HG02678 (cell line): ENCODE results near the gene TLE7.
A peak's percentile ranks its signal among the peaks of the same experiment; 100 is the strongest.

Experiments used
- ATAC-seq: cut with Tn5 transposase; IDR thresholded peaks from one replicate; pipeline ENCODE4 v1.9.1; 2021; ENCODE audit warnings: mild to moderate bottlenecking, moderate library complexity; ENCODE audit not compliant: unreplicated experiment

Gene TLE7

DNA sequence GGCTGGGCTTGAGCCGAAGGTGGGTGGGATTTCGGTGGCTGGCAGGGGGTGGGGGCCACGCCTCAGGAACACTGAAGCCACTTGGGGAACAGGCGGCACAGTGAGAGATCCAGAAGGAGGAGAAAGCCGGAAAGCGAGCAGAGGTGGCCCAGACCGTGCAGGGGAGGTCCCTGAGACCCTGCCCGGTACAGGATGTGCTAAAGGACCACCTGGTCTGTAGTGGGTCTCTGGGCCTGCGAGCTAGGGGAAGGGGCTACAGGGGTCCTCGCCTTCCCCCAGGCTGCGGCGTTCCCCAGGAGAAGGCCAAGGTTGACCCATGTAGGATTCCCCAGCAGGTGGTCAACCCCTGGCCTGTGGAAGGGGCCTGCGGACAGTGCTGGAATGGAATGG is at the start of gene TLE7:
TSS of gene TLE7 (minus strand) at position 4 of the 390 bp plus-strand sequence. CDS start 8,730 bp downstream, outside the sequence.
- ATAC-seq, result no peak

DNA sequence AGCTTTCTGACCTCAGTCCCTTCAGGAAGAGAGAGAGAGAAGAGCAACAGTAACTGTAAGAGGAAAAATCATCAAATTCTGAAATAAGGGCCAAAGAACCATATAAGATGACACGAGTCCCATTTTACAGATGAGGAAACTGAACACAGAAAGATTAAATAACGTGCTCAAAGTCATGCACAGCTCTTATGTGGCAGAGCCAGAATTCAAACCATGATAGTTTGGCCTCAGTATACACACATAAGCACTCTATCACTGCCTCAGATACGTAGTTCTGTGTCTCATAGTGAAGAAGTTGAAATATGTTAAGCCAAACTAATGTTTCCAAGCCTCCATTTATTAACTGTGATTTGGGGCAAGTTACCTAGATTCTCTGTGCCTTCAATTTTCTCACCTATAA is 49.2 kb upstream of the TLE7 start:
- ATAC-seq, result no peak

DNA sequence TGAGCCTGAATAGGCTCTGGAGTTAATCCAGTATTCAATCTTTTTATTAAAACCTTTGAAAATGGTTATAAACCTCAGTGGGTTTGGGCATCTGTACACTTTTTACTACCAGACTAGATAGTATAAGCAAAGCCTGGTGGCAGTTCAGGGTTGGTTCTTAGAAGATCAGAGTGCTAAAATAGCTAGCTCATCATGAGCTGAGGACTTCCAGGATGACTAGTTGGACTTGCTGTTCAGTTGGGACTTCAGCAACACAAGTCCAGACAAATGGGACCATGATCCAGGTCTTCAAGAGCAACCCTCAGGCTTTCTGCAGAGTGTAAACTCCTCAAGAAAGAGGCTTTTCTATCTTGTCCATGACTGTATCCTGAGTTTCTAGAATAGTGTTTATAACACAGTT is 48.5 kb upstream of the TLE7 start:
- ATAC-seq, result no peak

DNA sequence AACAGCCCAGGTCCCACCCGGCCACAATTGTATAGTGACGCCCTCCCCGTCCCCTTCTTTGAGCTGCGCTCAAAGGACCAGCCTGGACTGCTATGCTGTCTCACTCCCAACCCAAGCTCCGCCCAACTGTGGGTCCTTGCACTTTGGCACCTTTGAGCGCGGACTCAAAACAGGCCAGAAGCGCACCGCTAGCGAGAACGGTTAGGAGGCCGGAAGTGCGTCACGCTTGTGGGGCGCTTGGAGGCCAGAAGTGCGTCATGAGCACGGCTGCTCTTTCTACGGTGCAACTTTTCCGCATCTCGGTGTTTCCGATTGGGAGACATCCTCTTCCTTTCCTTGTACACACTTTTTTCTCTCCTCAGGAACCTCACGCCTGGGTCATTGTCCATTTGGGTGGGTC is 47.3 kb upstream of the TLE7 start, which contains the start of gene ZNF19:
TSS of gene ZNF19 (minus strand) at position 203 of the 400 bp plus-strand sequence. CDS start 7,210 bp downstream, outside the sequence.
- ATAC-seq, result no peak

DNA sequence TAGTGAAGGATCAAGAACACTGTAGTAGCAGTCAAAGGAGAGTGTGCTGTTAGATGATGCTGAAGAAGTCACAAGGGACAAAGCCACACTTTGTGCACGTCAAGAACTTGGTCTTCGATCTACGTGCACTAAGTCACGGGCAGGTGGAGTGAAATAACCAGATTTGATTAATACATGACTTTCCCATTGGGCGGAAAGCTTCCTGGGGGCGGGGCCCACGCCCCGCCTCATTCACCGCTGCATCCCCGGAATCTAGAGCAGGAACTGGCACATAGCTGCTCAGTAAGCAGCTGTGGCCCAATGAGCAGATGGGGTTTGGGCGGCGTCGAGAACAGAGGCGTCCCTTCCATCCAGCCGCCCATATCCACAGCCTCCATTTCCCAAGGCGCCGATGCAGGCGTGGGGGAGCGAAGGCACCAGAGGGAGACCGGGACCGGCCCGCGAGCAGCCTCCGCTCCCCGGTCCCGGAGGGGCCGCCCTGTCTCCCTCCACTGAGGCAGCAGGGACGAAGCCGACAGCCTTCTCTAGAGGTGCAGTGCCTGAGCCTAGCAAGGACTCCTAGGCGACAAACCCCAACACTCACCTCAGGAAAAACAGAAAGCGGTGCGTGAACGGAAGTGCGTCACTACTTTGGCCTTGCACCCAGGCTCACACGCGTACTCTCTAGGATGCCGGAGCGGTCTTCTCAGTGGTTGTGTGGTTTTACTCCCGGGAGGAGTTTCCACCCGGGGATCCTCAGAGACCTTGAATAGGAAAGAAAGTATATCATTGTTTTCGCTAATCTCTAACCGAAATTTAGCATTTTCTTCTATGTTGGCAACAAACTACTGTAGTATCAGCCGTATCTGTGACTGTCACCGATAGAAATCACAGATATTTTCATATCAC is 42.4 kb upstream of the TLE7 start:
- ATAC-seq, result peak; percentile 90

DNA sequence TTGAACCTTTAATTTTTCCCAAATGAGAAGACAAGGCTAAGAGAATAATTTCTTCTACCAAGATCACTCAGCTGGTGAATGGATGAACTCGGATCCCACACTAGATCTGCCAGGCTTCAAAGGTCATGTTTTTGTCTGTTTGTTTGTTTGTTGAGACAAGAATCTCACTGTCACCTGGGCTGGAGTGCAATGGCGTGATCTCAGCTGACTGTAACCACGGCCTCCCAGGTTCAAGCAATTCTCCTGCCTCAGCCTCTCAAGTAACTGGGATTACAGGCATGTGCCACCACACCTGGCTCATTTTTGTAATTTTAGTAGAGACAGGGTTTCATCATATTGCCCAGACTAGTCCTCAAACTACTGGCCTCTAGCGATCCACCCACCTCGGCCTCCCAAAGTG is 40.7 kb upstream of the TLE7 start:
- ATAC-seq, result no peak

DNA sequence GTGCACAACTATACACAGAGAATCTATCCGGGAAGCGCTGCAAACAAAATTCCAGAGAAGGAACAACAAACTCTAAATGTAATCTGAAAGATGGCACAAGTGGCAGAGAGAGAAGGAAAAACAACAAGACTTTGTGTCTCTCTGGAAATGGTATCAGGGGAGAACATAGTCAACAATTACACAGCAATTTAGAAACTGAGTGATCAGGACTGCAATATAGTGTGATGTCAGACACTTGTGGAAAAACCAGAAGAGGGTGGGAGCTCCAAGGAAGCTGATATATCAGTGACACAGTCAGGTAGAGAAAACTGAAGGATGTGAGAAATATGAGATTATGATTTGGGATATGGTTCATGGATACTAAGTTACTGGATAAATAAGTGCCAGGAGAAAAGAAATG is 39.1 kb upstream of the TLE7 start:
- no peak for ATAC-seq

DNA sequence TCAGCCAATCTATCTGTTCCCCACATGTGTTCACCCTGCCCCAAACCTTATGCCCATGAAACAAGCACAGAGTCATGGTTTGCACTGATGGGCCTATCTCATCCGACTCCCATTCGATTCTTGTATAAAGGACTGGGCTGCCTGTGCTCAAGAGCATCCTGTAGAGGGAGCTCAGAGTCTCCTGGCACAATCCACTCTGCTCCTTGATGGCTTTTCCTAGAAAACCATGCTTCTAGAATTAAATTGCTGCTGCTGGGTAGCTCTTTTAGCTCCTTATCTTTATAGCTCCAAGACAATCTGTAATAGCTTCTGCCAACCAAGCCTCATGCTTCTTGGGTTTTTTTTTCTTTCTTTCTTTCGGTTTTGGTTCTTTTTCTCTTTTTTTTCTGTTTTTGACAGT is 37.6 kb upstream of the TLE7 start:
- no peak for ATAC-seq

DNA sequence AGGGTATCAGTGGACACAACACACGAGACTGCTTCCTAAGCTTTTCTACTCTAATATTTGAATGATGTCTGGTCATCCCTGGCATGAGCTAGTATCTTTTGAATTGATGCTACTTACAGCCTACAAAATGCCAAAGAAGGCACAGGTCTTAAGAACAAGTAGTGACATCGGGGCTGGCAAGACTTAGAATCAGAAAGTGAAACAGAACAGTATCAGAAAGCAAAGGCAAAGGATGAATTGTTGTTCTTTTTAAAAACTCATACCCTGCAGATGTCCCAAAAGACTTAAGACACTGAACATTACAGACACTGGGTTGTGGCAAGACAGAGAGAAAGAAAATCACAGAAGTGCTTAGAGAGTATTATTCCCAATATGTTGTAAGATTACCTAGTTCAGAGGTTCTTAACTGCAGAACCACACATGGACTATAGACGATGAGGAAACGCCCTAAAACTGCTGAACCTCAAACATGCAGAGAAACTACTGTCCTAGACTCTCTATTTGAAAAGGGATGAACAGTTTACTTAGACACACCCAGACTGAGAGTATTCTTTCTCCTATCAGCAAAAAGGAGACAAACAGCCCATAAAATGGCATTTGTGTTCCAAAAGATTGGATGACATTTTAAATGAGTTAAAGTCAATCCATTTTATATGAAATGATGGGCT is 34.7 kb upstream of the TLE7 start:
- ATAC-seq, result no peak

DNA sequence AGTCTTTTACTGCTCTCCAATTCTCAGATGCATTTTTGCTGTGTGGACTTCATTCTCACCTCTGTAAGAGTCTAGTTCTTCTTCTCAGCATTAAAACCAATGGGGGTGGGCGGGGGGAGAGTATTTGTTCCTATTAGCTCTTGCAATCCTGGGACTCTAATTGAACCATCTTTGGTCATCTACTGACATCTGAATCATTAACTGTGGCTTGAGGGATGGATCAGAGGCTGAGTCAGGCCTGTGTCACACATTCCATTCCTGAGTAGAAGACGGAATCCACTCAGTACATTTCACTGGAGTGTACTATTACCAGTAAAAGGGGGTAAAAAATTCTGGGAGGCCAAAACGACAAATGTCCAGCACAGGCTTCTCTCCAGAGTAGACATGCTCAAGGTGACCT is 33.0 kb upstream of the TLE7 start:
- no peak for ATAC-seq

DNA sequence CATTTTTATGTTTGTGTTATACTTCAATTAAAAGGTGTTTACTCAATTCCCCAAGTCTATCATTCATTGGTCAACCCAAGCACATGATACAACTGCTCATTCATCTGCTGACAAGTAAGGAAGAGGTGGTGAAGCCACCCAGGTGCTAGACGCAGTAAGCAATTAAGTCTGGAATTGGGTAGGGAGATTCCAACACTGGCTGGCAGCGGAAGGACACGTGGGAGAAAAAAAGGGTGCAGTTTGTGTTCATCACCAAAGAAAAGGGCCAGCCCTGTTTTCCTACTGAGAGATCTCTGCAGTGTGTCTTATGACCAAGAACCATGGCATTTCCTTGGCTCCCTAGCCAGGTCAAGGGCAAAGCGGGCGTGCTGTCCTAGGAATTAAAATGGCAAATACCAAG is 32.0 kb upstream of the TLE7 start:
- no peak for ATAC-seq

DNA sequence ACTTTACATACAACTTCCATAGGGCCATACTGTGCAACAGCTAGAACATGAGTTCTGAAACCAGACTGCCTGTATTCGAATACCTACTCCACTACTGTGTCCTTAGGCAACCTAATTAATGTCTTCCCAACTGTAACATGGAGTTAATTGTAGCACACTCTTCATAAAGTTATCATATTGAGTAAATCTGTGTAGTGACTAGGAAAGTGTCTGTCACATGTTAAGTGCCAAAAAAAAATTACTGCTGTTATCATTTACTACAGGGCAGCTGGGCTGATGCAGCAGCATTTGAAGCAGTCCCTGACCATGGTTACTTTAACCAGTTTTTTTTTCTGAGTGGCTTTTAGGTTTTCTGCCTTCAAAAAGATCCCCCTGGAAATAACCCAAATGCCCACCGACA is 31.1 kb upstream of the TLE7 start:
- ATAC-seq, result no peak

DNA sequence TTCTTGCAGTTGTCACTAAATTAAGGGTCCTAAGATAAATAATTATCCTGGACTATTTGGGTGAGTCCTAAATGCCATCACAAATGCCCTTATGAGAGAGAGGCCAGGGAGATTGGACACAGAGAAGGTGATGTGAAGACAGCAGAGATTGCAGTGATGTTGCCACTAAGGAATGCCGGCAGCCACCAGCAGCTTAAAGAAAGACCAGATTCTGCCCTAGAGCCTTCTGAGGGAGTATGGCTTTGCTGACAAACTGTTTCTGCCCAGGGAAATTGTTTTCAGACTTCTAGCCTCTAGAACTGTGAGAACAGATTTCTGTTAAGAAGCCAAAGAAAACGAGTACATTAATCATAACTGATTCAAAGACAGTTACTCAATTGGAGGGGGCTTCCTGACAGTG is 30.2 kb upstream of the TLE7 start:
- no peak for ATAC-seq

DNA sequence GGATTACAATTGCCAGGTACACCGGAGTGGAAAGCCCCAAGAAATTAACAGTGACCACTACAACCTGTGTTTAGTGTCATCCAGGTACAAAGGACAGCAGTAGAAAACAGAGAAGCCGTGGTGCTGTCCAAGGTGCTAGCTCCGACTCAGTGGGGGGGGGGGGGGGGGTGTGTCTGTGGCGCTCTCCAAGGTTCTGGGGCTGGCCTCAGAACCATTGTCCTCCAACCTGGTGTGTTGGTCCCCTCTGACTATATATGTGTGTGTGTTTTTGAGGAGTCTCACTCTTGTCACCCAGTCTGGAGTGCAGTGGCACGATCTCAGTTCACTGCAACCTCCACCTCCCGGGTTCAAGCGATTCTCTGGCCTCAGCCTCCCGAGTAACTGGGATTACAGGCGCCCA is 26.0 kb upstream of the TLE7 start:
- ATAC-seq, result no peak

DNA sequence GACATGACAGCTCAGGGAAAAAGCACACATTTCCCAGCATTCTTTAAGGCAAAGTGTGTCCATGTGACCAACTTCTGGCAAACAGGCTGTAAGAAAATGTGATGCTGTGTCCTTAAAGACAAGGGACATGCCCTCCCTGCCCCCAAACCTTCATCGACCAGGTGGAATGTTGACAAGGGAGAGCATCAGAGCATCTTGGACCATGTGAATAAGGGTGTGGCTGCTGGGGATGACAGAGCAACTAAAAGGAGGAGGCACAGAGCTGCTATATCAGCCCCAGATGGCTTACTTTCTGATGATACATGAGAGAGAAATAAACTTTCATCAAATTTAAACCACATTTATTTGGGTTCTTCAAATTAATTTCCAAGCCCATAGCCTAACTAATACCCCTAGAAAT is 22.4 kb upstream of the TLE7 start:
- ATAC-seq, result no peak

DNA sequence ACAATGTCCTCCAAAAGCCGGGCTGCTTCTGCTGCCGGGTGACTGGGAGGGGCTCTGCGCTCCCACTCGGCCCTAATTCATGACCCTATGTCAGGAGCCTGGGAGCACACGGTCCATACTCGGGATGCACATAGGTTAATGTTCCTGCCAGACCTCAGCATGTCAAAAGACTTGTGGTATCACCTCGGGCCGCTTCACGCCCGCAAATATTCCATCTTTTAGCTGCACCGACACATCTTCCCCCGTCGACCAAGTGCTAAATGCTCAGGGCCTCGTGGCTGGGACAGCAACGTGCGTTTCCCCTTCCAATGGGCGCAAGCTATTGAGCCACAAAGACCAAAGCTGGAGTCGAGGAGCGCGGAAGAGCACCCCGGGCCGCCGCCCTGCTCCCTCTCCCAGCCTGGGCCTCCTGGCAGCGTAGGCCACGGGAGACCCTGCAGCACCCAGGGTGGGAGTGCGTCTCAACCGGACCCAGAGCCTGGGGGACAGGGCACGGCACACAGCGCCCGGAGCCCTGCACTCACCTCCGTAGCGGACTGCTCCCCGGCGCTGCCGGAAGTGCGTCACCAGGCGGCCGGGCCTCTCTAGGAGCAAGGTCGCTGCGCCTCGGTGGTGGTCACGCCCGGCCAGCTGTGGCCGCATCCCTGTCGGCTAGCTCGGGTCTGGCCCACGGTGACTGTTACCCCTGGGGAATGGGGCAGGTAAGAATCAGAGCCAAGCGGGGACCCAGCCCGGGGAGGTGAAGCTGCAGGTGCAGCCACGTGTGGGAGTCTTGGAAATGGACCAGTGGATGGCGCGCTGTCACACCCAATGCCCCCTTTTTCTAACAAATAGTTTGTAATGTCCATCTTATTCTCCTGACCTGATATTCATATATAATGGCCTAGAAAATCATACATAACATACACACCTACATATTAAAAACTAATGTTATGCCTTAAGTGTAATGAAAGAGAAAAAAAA is 20.1 kb upstream of the TLE7 start, which contains the start of gene ZNF23:
TSS of gene ZNF23 (minus strand) at position 562 of the 963 bp plus-strand sequence. CDS start 5,451 bp downstream, outside the sequence.
- peak; percentile 96 for ATAC-seq

DNA sequence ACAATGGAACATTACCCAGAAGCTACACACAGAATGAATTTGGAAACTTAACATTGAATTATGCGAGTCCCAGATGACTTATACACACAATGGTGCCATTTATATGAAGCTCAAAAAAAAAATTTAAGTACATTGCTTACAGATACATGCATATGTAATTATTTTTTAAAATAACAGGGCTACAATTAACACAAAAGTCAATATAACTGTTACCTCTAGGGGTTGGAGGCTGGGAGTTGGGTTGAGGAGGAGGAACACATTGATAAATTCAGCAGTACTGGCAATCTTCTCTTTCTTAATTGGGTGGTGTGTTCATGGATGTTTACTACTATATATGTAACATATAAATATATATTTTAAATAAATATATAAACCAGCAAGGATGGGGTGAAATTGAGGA is 19.1 kb upstream of the TLE7 start:
- ATAC-seq, result no peak

DNA sequence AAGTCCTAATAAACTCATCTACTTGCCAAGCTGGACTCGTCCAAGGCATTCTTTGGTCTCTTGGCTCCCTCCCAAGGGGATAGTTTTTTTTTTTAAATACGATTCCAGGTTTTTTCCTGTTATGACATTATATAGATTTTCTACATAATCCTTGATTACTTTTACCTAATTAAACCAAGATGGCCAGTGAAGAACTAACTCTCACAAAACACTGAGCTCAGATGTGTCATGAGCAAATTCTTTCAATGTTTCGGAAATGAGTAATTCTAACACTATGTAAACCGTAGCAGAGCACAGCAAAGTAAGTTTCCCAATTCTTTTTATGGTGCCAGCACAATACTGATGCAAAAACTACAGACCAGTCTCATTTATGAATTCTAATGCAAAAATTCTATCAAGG is 18.4 kb upstream of the TLE7 start:
- ATAC-seq, result no peak

DNA sequence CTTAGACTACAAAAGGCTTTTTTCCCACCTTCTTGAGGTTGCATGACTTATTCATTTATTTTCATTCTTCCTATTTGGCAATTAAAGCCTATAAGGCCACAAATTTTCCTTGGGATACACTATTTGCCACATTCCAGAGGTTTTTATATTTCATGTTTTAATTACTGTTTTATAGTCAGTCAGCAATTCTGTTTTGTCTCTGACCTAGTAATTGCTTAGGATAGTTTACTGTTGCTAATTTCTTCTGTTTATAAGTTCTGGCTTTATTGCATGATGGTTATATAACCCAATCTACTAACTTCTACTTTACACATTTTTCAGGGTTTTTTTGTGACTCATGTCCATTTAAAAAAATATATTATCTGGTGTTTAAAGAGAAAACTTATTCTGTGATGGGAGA is 17.7 kb upstream of the TLE7 start:
- no peak for ATAC-seq

DNA sequence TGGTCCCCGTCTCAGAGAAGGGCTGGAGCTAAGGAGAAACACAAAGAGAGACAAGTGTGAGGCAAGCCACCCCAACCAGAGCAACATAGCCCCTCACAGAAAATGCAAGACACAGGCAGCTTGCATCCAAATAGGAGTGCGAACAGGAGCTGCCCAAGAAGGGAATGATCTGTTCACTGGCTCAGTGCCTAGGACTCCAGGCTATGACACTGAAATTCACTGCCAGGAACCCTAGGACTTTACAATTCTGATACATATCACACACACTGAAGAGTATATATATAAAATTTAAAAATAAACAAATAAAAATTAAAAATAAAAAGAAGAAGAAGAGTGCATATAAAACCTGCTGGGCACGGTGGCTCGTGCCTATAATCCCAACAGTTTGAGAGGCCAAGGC is 14.9 kb upstream of the TLE7 start:
- ATAC-seq, result no peak

DNA sequence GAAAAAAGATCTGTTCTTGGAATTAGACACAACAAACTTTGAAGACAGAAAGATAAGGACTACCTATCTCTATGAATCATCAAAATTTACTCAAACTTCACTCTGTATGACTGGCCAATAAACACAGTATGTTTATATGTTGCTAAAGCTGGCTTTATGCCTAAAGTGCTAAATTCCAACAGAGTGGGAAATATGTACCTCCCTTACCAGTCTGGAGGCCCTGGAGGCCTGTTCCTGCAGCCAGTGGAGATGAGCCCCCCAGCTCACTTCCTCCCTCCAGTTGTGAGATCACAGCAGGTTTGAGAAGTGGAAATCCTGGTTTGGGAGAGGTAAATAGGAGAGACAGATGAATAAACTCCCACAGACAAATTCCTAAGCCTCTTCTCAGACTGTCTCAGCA is 11.2 kb upstream of the TLE7 start:
- ATAC-seq, result no peak
